RWPE1 (cell line): ENCODE measurements around the gene CNTN5.

Experiments used
- CTCF ChIA-PET: fragments of 350-600 bp; sonication (Branson Sonifier 250); formaldehyde crosslinking; extraction: SDS; loops from one replicate; lab custom pipeline; 2021; lab: Yijun Ruan, JAX
- POLR2A ChIA-PET: fragments of 400-600 bp; formaldehyde crosslinking; extraction: SDS; loops from one replicate; lab custom pipeline; 2020; ENCODE audit warnings: antibody characterized with exemption; ENCODE audit not compliant: low non-redundant PET; lab: Yijun Ruan, JAX
- DNase-seq: peaks from one replicate; pipeline ENCODE4 v3.0.0; 2012; ENCODE audit warnings: low spot score
- H3K27ac ChIP-seq: fragments of 450-650 bp; 2 replicates; pipeline ENCODE4 v1.5.1; 2017
- TF ChIP-seq, protein P1 (sequence below): fragments of 450-650 bp; conservative IDR thresholded peaks from 2 replicates; pipeline ENCODE4 v1.5.1; 2017; ENCODE audit warnings: low read depth, mild to moderate bottlenecking

Gene CNTN5

DNA sequence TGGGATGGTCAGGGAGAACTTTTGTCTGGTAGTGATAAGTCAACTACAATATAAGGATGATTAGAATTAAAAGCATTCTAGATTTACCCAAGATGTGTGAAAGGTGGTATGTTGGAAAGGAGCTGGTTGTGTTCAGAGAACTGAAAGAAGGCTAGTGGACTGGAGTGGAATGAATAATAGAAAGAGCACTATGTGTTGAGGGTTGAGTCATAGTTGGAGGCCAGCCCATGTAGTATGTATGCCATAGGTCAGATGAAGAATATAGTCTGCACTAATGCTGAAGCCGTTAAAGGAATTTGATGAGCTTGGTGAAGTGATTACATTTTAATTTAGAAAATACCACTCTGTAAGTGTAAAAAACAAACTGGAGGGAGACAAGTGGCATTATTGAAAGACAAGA is 514.1 kb downstream of the CNTN5 start:
- TF ChIP-seq, protein P1, sequence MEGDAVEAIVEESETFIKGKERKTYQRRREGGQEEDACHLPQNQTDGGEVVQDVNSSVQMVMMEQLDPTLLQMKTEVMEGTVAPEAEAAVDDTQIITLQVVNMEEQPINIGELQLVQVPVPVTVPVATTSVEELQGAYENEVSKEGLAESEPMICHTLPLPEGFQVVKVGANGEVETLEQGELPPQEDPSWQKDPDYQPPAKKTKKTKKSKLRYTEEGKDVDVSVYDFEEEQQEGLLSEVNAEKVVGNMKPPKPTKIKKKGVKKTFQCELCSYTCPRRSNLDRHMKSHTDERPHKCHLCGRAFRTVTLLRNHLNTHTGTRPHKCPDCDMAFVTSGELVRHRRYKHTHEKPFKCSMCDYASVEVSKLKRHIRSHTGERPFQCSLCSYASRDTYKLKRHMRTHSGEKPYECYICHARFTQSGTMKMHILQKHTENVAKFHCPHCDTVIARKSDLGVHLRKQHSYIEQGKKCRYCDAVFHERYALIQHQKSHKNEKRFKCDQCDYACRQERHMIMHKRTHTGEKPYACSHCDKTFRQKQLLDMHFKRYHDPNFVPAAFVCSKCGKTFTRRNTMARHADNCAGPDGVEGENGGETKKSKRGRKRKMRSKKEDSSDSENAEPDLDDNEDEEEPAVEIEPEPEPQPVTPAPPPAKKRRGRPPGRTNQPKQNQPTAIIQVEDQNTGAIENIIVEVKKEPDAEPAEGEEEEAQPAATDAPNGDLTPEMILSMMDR: no peak
- no peak for DNase-seq
- H3K27ac ChIP-seq: no peak overlapping the region
- ChIA-PET CTCF (no interaction called here), POLR2A (no interaction called here)

DNA sequence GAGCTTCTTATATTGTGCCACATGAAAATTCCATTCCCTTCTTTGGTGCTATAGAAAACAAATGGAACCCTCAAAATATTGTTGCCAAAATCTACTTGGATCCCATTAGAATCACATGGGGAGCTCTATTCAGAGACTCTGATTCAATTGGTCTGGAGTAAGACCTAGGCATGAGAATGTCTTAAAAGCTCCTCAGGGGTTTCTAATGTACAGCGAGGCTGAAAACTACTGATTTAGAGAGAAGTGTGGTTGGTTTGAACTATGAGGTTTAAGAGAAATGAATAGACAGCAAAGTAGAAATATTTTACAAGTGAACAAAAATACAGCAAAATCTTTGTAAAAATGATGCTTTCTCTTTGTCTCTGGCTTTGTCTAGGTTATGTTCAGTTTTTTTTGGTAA is 514.7 kb downstream of the CNTN5 start:
- TF ChIP-seq, protein P1: no peak
- CTCF ChIA-PET: no interaction called here
- POLR2A ChIA-PET: no interaction called here

DNA sequence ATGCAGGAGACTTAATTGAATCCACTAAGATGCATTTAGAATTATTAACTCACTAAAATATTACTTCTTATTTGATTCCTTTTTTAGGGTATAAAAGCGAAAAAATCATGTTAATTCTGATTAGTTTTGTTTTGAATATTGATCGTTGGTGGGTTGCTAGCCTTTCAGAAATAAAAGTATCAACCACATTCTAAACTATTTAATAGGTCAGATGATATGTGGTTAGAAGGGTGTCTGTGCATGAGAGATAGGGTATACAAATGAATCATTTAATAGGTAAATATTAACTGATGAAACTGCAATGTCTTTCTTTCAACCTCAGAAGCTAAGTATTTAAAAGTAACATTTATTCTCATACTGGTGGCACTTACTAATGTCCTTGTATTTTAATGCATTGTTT is 515.1 kb downstream of the CNTN5 start:
- ChIA-PET POLR2A (no interaction called here), CTCF (no interaction called here)
- no peak for DNase-seq
- TF ChIP-seq, protein P1: no peak
- no peak overlapping the region for H3K27ac ChIP-seq

More for the DNA sequence above, 514.7 kb downstream of the CNTN5 start:
- DNase-seq: no peak
- no peak overlapping the region for H3K27ac ChIP-seq

DNA sequence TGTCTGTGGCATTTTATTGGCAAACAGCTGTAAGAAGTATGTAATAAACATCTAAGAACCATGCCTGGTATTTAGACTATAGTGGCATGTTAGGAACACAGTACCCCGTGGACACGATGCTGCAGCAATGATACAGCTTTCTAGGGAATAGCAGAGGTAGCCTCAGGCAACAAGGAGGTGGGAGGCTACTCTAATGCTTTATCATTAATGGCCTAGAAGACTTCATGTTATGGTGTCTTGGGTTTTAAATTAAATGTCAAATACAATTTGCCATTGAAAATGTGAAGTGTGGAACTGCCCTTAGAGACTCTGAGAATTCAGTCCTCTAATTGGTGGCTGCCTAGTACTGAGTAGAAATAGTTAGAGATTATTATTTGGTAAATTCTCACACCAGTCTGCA is 516.9 kb downstream of the CNTN5 start:
- no peak overlapping the region for H3K27ac ChIP-seq
- ChIA-PET CTCF (no interaction called here), POLR2A (no interaction called here)
- TF ChIP-seq, protein P1: no peak
- DNase-seq: no peak

DNA sequence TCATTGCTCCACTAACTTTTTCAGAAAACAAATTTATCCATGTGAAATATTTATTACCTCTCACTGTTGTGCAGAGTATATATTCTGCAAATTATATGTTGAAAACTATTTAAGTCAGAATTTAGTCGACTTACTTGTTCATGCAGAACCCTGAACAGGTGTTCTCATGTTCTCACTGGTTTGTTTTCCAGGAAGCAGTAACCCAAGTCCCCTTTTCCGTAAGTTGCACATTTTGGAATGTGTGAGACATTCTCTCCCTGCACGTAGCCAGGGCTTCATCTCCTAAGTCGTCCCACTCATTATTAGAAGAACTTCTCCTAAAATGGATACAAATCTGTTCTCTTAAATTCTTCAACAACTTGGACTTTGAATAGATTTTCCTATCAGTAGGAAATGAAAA is 524.9 kb downstream of the CNTN5 start:
- TF ChIP-seq, protein P1: no peak

DNA sequence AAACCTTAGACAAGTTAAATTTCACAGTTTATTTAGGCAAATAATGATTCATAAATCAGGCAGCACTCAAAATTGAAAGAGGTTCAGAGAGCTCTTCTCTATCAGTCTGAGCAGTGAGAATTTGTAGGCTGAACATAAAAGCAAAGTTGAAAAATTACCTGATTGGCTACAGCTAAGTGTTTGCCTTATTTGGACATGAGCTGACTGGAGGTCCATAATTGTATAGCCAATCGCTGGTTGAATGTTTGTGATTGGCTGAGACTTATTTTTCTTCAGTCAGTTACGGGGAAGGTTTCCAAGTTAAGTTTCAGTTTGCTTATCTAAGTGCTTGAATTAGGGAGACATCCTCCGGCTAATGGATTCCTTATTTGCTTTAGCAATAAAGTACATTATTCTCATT is 527.5 kb downstream of the CNTN5 start:
- CTCF ChIA-PET: no interaction called here
- POLR2A ChIA-PET: no interaction called here
- no peak overlapping the region for H3K27ac ChIP-seq
- TF ChIP-seq, protein P1: no peak
- no peak for DNase-seq

More for the DNA sequence above, 524.9 kb downstream of the CNTN5 start:
- POLR2A ChIA-PET: no interaction called here
- no peak for DNase-seq
- CTCF ChIA-PET: no interaction called here
- no peak overlapping the region for H3K27ac ChIP-seq
